GM21528 (cell line): Measurements from ENCODE around the gene NOX5.

Source experiments
- ATAC-seq: cut with Tn5 transposase; IDR thresholded peaks from one replicate; pipeline ENCODE4 v1.9.1; 2021; ENCODE audit warnings: mild to moderate bottlenecking, moderate library complexity; ENCODE audit not compliant: unreplicated experiment, low FRiP score

The NOX5 gene

GRCh38 chr15:69094124-69094921 lies 79.8 kb downstream of the NOX5 start:
- ATAC-seq, result no peak

- ATAC-seq, result no peak
These were observed 80.8 kb downstream of the NOX5 start for GRCh38 chr15:69095274-69095673.

GRCh38 chr15:69096196-69096595 lies 81.7 kb downstream of the NOX5 start:
- ATAC-seq, result no peak

GRCh38 chr15:69096626-69097025 lies 82.1 kb downstream of the NOX5 start:
- ATAC-seq, result no peak

- no peak for ATAC-seq
These were observed 84.3 kb downstream of the NOX5 start for GRCh38 chr15:69098771-69099170.

GRCh38 chr15:69099941-69100340 lies 85.4 kb downstream of the NOX5 start:
- ATAC-seq, result no peak

- ATAC-seq, result no peak
These were observed 86.3 kb downstream of the NOX5 start for GRCh38 chr15:69100821-69101220.

- no peak for ATAC-seq
These were observed 89.7 kb downstream of the NOX5 start for GRCh38 chr15:69104050-69104750.

GRCh38 chr15:69105451-69105985 lies 91.0 kb downstream of the NOX5 start:
- ATAC-seq, result no peak

GRCh38 chr15:69107025-69107620 lies 92.6 kb downstream of the NOX5 start:
- ATAC-seq, result no peak
